ENCODE measurements around the gene SAP30L.

Gene SAP30L

GRCh38 chr5:154410008-154410407 lies 35.8 kb upstream of the SAP30L start:
- H3K36me3 ChIP-seq (ENCODE audit: insufficient read depth, insufficient read length, low read length): peaks cover 21% of the 10 kb centered on the region

DNA sequence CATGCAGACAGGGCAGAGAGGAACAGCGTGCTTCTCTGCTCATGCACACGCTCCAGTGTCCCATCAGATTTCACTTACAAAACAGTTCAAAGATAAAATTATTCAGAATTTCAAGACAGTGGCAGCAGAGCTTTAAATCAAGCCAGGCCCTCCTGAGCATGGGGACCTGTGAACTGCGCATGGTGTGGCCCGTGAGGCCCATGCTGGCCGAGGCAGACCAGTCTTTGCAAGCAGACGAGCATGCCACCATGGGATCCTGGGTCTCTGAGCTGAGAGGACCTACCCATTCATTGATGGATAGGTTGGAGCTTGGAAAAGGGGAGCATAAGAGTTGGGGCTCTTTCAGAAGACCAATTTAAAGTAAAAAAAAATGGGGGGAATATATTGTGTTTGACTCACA lies 35.0 kb upstream of the SAP30L start:
- H3K36me3 ChIP-seq (ENCODE audit: insufficient read depth, insufficient read length, low read length): peaks cover 23% of the 10 kb centered on the region
- H3K27me3 ChIP-seq (ENCODE audit: insufficient read depth, insufficient read length): no peaks in the 10 kb centered on the region
- TF ChIP-seq SUZ12 (IDR thresholded peaks at IDR 0.05; ENCODE audit: extremely low read depth, insufficient read depth, insufficient read length): no peak
- TF ChIP-seq YY1 (IDR thresholded peaks at IDR 0.05; ENCODE audit: insufficient read depth, insufficient read length): no peak
- no peak for TF ChIP-seq ZNF274 (IDR thresholded peaks at IDR 0.05; ENCODE audit: low read depth, low read length)
- no peaks in the 10 kb centered on the region for H3K9me3 ChIP-seq (ENCODE audit: insufficient read depth, low read length)
- no peak for DNase-seq (ENCODE audit: low read depth, low spot score)
- no peaks in the 10 kb centered on the region for H3K4me1 ChIP-seq (ENCODE audit: insufficient read depth, insufficient read length)
- no peak overlapping the region for H3K4me3 ChIP-seq (ENCODE audit: insufficient read length, low read depth)
- H3K9ac ChIP-seq (ENCODE audit: insufficient read length, low read depth): no peak overlapping the region

More at GRCh38 chr5:154410008-154410407, 35.8 kb upstream of the SAP30L start:
- no peak for DNase-seq (ENCODE audit: low read depth, low spot score)
- H3K9ac ChIP-seq (ENCODE audit: insufficient read length, low read depth): no peak overlapping the region
- H3K27me3 ChIP-seq (ENCODE audit: insufficient read depth, insufficient read length): no peaks in the 10 kb centered on the region
- no peak overlapping the region for H3K4me3 ChIP-seq (ENCODE audit: insufficient read length, low read depth)
- no peaks in the 10 kb centered on the region for H3K9me3 ChIP-seq (ENCODE audit: insufficient read depth, low read length)
- no peaks in the 10 kb centered on the region for H3K4me1 ChIP-seq (ENCODE audit: insufficient read depth, insufficient read length)
- no peak for TF ChIP-seq SUZ12 (IDR thresholded peaks at IDR 0.05; ENCODE audit: extremely low read depth, insufficient read depth, insufficient read length)
- TF ChIP-seq ZNF274 (IDR thresholded peaks at IDR 0.05; ENCODE audit: low read depth, low read length): no peak
- TF ChIP-seq YY1 (IDR thresholded peaks at IDR 0.05; ENCODE audit: insufficient read depth, insufficient read length): no peak

DNA sequence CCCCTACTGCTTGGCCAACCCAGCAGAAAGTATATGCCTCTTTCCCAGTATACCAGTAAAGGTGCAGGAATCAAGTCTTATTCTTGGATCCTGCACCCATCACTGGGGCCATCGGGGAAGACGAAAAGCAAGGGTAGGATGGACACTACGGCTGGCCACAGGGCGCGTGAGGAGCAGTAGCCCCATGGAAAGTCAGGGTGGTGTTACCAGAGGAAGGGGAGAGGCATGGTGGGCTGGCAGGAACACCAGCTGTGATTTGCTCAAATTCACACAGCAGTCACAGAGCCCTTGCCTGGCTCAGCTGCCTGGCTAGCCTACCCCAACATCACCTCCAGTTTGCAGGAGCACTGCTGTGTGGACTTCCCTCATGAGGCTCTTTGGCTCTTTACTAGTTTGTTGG lies 34.5 kb upstream of the SAP30L start:
- Histone ChIP-seq H3K9ac (ENCODE audit: insufficient read length, low read depth) (no peak overlapping the region), H3K36me3 (ENCODE audit: insufficient read depth, insufficient read length, low read length) (peaks cover 25% of the 10 kb centered on the region), H3K4me3 (ENCODE audit: insufficient read length, low read depth) (no peak overlapping the region), H3K4me1 (ENCODE audit: insufficient read depth, insufficient read length) (no peaks in the 10 kb centered on the region), H3K9me3 (ENCODE audit: insufficient read depth, low read length) (no peaks in the 10 kb centered on the region), H3K27me3 (ENCODE audit: insufficient read depth, insufficient read length) (no peaks in the 10 kb centered on the region)
- TF ChIP-seq SUZ12 (IDR thresholded peaks at IDR 0.05; ENCODE audit: extremely low read depth, insufficient read depth, insufficient read length): no peak
- no peak for DNase-seq (ENCODE audit: low read depth, low spot score)

- Histone ChIP-seq H3K27me3 (ENCODE audit: insufficient read depth, insufficient read length) (no peaks in the 10 kb centered on the region), H3K4me3 (ENCODE audit: insufficient read length, low read depth) (no peak overlapping the region), H3K36me3 (ENCODE audit: insufficient read depth, insufficient read length, low read length) (peaks cover 33% of the 10 kb centered on the region), H3K9ac (ENCODE audit: insufficient read length, low read depth) (no peak overlapping the region), H3K4me1 (ENCODE audit: insufficient read depth, insufficient read length) (no peaks in the 10 kb centered on the region), H3K9me3 (ENCODE audit: insufficient read depth, low read length) (no peaks in the 10 kb centered on the region)
- TF ChIP-seq ZNF274 (IDR thresholded peaks at IDR 0.05; ENCODE audit: low read depth, low read length) (no peak), SUZ12 (IDR thresholded peaks at IDR 0.05; ENCODE audit: extremely low read depth, insufficient read depth, insufficient read length) (no peak), YY1 (IDR thresholded peaks at IDR 0.05; ENCODE audit: insufficient read depth, insufficient read length) (no peak)
- no peak for DNase-seq (ENCODE audit: low read depth, low spot score)
Observed at GRCh38 chr5:154412316-154412715, 33.5 kb upstream of the SAP30L start.

DNA sequence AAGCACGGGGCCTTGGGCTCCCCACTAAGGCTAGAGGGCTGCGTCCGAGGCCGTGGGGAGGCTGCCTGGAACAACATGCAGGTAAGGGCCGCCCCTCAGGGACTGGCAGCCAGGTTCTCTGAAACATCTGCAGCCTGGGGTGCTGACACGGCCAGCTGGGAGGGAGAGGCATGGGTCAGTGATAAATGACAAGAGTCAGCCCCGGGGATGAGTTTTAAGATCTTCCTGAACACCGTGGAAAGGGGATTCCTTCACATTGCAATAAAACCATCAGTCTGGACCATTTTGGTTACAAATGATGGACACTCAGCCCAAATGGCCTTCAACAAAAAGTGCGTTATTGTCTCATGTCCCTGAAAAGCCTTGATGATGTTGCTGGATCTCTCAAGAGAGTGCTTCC lies 32.9 kb upstream of the SAP30L start:
- Histone ChIP-seq H3K9me3 (ENCODE audit: insufficient read depth, low read length) (no peaks in the 10 kb centered on the region), H3K27me3 (ENCODE audit: insufficient read depth, insufficient read length) (no peaks in the 10 kb centered on the region), H3K4me3 (ENCODE audit: insufficient read length, low read depth) (no peak overlapping the region), H3K4me1 (ENCODE audit: insufficient read depth, insufficient read length) (no peaks in the 10 kb centered on the region), H3K9ac (ENCODE audit: insufficient read length, low read depth) (no peak overlapping the region), H3K36me3 (ENCODE audit: insufficient read depth, insufficient read length, low read length) (peaks cover 37% of the 10 kb centered on the region)
- DNase-seq (ENCODE audit: low read depth, low spot score): no peak
- TF ChIP-seq YY1 (IDR thresholded peaks at IDR 0.05; ENCODE audit: insufficient read depth, insufficient read length) (no peak), SUZ12 (IDR thresholded peaks at IDR 0.05; ENCODE audit: extremely low read depth, insufficient read depth, insufficient read length) (no peak), ZNF274 (IDR thresholded peaks at IDR 0.05; ENCODE audit: low read depth, low read length) (no peak)

DNA sequence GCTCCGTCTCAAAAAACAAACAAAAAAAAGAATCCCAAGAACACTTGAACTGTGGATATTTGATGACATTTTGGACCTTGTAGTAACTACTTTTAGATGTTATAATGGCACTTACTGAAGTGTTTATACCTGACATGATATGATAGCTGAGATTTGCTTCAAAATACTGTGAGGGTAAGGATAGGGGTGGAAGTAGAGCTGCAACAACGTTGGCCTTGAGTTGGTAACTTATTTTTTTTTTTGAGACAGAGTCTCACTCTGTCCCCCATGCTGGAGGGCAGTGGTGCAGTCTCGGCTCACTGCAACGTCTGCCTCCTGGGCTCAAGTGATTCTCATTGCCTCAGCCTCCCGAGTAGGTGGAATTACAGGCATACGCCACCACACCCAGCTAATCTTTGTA lies 30.7 kb upstream of the SAP30L start:
- TF ChIP-seq SUZ12 (IDR thresholded peaks at IDR 0.05; ENCODE audit: extremely low read depth, insufficient read depth, insufficient read length) (no peak), YY1 (IDR thresholded peaks at IDR 0.05; ENCODE audit: insufficient read depth, insufficient read length) (no peak), ZNF274 (IDR thresholded peaks at IDR 0.05; ENCODE audit: low read depth, low read length) (no peak)
- no peaks in the 10 kb centered on the region for H3K27me3 ChIP-seq (ENCODE audit: insufficient read depth, insufficient read length)
- no peaks in the 10 kb centered on the region for H3K9me3 ChIP-seq (ENCODE audit: insufficient read depth, low read length)
- H3K4me3 ChIP-seq (ENCODE audit: insufficient read length, low read depth): no peak overlapping the region
- no peaks in the 10 kb centered on the region for H3K4me1 ChIP-seq (ENCODE audit: insufficient read depth, insufficient read length)
- H3K36me3 ChIP-seq (ENCODE audit: insufficient read depth, insufficient read length, low read length): peaks cover 52% of the 10 kb centered on the region
- H3K9ac ChIP-seq (ENCODE audit: insufficient read length, low read depth): no peak overlapping the region
- DNase-seq (ENCODE audit: low read depth, low spot score): no peak

DNA sequence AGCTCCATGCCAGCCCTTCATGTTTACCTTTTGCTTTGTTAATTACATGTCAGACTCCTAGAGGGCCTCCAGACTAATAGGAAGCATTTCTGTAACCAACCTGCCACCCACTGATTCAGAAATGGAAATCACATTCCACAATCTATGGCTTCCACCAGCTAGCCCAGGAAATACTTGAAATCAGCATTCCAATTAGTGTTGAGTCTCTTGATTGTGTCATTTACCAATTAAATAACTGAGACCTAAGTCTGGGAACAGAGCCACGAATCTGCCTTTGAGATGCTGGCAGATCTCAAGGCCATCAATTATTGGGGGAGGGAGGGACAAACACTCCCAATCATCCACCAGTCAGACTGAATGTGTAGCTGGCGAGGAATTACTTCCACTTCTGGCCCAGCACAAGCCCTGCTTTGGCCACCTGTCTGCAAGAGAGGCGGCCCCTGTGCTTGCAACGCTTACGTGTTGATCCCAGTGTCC lies 27.4 kb upstream of the SAP30L start:
- Histone ChIP-seq H3K4me1 (ENCODE audit: insufficient read depth, insufficient read length) (no peaks in the 10 kb centered on the region), H3K36me3 (ENCODE audit: insufficient read depth, insufficient read length, low read length) (peaks cover 33% of the 10 kb centered on the region), H3K9ac (ENCODE audit: insufficient read length, low read depth) (no peak overlapping the region), H3K9me3 (ENCODE audit: insufficient read depth, low read length) (no peaks in the 10 kb centered on the region), H3K27me3 (ENCODE audit: insufficient read depth, insufficient read length) (no peaks in the 10 kb centered on the region), H3K4me3 (ENCODE audit: insufficient read length, low read depth) (no peak overlapping the region)
- TF ChIP-seq YY1 (IDR thresholded peaks at IDR 0.05; ENCODE audit: insufficient read depth, insufficient read length) (no peak), SUZ12 (IDR thresholded peaks at IDR 0.05; ENCODE audit: extremely low read depth, insufficient read depth, insufficient read length) (no peak), ZNF274 (IDR thresholded peaks at IDR 0.05; ENCODE audit: low read depth, low read length) (no peak)
- DNase-seq (ENCODE audit: low read depth, low spot score): no peak

DNA sequence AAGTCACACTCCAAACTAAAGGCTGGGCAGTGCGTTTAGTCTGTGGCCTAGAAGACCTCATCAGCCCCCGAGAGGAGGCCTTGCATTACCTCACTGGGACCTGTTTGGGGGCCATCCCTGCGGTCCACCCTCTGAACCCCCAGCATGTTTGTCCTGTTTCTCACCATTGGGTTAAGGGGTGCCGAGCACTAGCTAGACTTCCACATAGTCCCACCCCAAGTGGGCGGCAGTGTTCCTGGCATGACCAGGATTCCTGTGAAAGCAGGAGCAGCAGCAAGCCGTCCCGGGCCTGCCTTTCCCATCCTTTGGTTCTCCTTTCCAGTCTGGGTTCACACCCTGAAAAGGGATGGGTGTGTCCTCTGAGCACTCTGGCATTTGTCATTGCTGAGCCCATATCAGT lies 26.6 kb upstream of the SAP30L start:
- peaks cover 32% of the 10 kb centered on the region for H3K36me3 ChIP-seq (ENCODE audit: insufficient read depth, insufficient read length, low read length)
- H3K4me1 ChIP-seq (ENCODE audit: insufficient read depth, insufficient read length): no peaks in the 10 kb centered on the region
- no peaks in the 10 kb centered on the region for H3K27me3 ChIP-seq (ENCODE audit: insufficient read depth, insufficient read length)
- H3K9ac ChIP-seq (ENCODE audit: insufficient read length, low read depth): no peak overlapping the region
- DNase-seq (ENCODE audit: low read depth, low spot score): no peak
- H3K9me3 ChIP-seq (ENCODE audit: insufficient read depth, low read length): no peaks in the 10 kb centered on the region
- no peak overlapping the region for H3K4me3 ChIP-seq (ENCODE audit: insufficient read length, low read depth)
- TF ChIP-seq ZNF274 (IDR thresholded peaks at IDR 0.05; ENCODE audit: low read depth, low read length) (no peak), SUZ12 (IDR thresholded peaks at IDR 0.05; ENCODE audit: extremely low read depth, insufficient read depth, insufficient read length) (no peak), YY1 (IDR thresholded peaks at IDR 0.05; ENCODE audit: insufficient read depth, insufficient read length) (no peak)

Measured in NT2/D1 (cell line).